ENCODE measurements around the gene SLC19A1. TPM values are rescaled to one million over a fixed set of nuclear protein-coding genes. Genes with fewer than 3 reads are reported as not detected.
A peak's percentile ranks its signal among the peaks of the same experiment; 100 is the strongest.

Gene SLC19A1
- total and polyA plus RNA-seq, 7 donors = 1.4 to 3.8 (median 2.3) TPM

DNA sequence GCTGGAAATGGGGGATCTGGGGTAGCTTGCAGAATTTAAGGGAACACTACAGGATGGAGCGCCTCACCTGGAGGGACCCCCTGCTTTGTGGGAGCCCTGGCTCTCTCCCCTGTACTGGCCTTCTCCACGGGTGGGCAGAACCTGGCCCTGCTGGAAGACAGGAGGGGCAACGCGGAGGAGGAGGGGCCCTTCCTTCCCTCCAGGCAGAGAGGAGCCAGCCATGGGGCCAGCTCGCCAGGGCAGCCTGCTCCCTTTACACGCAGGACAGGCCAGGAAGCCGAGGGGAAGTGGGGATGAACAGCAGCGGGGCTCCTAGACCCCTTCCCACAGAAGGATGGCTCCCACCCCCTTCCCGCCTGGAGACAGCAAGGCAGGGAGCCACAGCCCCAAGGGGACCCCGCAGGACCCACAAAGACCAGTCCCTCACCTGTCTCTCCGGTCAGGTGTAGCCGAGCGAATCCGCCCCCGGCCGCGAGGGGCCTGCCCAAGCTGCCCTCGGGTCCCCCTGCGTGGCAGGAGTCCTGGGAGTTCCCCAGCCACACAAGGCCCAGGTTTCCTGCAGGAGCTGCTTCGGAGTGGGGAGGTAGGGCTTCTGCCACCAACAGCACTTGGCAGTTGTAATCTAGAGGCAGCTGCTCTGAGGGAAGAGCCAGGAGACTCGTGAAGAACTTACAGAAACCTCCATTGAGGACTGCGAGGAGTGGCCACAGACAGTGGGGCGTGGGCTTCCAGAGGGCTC is 1.6 kb upstream of the SLC19A1 start:
- 69 to 76% (median 70%) methylated on average over 21 to 23 of the region's 23 CpGs for WGBS, 3 donors
- TF ChIP-seq, protein P1, sequence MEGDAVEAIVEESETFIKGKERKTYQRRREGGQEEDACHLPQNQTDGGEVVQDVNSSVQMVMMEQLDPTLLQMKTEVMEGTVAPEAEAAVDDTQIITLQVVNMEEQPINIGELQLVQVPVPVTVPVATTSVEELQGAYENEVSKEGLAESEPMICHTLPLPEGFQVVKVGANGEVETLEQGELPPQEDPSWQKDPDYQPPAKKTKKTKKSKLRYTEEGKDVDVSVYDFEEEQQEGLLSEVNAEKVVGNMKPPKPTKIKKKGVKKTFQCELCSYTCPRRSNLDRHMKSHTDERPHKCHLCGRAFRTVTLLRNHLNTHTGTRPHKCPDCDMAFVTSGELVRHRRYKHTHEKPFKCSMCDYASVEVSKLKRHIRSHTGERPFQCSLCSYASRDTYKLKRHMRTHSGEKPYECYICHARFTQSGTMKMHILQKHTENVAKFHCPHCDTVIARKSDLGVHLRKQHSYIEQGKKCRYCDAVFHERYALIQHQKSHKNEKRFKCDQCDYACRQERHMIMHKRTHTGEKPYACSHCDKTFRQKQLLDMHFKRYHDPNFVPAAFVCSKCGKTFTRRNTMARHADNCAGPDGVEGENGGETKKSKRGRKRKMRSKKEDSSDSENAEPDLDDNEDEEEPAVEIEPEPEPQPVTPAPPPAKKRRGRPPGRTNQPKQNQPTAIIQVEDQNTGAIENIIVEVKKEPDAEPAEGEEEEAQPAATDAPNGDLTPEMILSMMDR (IDR thresholded peaks at IDR 0.05) = no peak
- Histone ChIP-seq H3K9me3 (no peaks in the 10 kb centered on the region), H3K36me3 (ENCODE audit: insufficient read depth in 1 of 2, low read depth in 1 of 2) (no peaks in the 10 kb centered on the region), H3K27me3 (ENCODE audit: insufficient read depth in 3 of 3, low read length in 2 of 3) (no peaks in the 10 kb centered on the region), H3K4me1 (peaks cover 5% of the 10 kb centered on the region), H3K27ac (no peak overlapping the region), H3K4me3 (no peak overlapping the region)
- no peak for ATAC-seq
- intact Hi-C loops (cut with DNase I) = no loop called here
- peak in 1 of 2 donors; percentile 48 for DNase-seq

DNA sequence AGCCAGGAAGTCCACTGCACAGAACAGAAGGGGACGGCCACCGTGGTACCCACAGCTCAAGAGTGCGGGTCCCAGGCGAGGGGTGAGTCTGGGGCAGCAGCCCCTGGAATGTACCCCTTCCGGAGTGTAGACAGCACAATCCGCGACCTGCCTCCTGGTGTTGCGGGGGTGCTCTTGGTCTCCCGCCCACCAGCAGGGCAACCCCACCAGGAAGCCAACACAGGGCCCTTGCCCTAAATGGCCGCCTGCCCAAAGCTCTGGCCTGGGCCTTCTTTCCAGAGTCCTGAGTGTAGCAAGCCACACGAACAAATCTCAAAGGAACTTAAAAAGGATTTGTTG is 1.1 kb upstream of the SLC19A1 start:
- H3K27me3 ChIP-seq (ENCODE audit: insufficient read depth in 3 of 3, low read length in 2 of 3) = no peaks in the 10 kb centered on the region
- intact Hi-C loops (cut with DNase I) = no loop called here
- H3K4me1 ChIP-seq = peaks cover 5% of the 10 kb centered on the region
- WGBS, 3 donors = 85 to 91% (median 89%) methylated on average over 11 of the region's 11 CpGs
- TF ChIP-seq, protein P1 (IDR thresholded peaks at IDR 0.05) = no peak
- H3K27ac ChIP-seq = no peak overlapping the region
- ATAC-seq (peak in 1 of 4 donors; percentile 4), DNase-seq (no peak)
- no peaks in the 10 kb centered on the region for H3K9me3 ChIP-seq
- H3K36me3 ChIP-seq (ENCODE audit: insufficient read depth in 1 of 2, low read depth in 1 of 2) = no peaks in the 10 kb centered on the region
- H3K4me3 ChIP-seq = no peak overlapping the region

DNA sequence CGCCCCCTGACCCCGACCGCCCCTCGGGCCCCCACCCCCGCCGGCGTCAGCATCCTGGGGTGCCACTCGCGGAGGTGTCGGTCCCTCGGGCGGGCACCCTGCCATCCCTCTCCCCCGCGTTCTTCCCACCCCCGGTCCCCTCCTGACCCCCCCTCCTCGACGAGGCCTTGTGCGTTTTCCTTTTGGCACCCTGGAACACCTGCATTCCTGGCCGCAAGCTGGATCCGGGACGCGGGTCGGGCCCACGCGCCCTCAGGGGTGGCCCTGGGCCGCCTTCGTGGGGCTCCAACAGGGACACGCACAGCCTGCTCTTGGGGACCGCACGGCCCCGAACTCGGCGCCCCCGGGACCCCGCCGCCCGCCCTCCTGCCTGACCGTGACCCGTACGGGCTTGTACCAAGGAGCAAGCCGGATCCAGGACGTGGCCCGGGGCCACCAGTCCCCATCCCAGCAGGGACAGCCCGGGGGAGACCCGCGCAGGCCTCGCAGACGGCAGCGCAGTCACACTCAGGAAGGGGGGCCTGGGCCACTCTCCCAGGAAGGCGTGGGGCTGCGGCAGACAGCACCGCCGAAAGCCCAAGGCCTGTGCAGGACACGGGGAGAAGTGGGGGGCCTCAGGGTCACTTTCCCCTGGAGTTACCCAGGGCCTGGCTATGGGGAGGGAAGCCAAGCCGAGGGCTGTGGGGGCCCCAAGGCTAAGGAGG is 579 bp upstream of the SLC19A1 start:
- H3K9me3 ChIP-seq = no peaks in the 10 kb centered on the region
- no peaks in the 10 kb centered on the region for H3K27me3 ChIP-seq (ENCODE audit: insufficient read depth in 3 of 3, low read length in 2 of 3)
- intact Hi-C loops (cut with DNase I) = no loop called here
- 25 to 32% (median 26%) methylated on average over 40 to 55 of the region's 55 CpGs for WGBS, 3 donors
- no peaks in the 10 kb centered on the region for H3K36me3 ChIP-seq (ENCODE audit: insufficient read depth in 1 of 2, low read depth in 1 of 2)
- ATAC-seq (peak; percentile 5 to 23 (median 18)), DNase-seq (peak in 1 of 2 donors; percentile 66)
- TF ChIP-seq, protein P1 (IDR thresholded peaks at IDR 0.05) = no peak
- peak overlapping the region; percentile 72 for H3K4me3 ChIP-seq
- H3K27ac ChIP-seq = peak overlapping the region; percentile 30
- peaks cover 5% of the 10 kb centered on the region for H3K4me1 ChIP-seq

DNA sequence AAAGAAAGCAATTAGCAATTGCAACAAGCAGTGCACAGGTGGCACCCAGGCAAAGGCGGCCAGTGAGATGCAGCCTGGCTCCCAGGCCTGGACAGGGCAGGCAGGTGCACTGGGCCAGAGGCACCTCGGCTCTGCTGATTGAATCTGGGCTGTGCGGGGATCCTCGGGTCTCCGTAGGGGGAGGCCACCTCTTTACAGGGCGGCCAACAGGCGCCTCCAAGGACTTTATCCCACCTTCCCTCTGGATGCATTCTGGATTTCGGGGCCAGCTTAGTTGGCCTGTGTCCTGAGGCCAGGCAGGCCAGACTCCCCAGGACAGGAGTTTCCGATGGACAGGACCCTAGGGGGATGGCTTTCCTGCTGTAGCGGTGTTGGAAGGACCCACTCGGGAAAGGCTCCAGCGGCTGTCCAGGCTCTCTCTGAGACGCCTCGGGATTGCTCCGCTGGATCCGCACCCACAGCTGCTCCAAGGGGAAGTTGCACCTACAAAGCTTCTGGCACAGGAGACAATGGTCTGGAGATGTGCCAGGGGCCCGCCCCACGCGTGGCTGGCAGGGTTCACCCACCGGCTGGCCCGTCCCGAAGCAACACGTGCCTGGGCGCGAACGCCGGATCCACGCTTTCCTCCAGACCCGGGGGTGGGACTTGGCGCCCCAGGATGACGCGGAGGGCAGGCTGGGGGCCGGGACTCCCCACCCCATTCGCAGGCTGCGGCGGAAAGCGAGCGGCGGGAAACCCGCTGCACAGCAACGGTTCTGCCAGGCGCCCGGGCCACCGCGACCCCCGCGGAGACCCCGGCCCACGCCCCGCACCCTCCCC is 810 bp downstream of the SLC19A1 start:
- intact Hi-C loops (cut with DNase I) = no loop called here
- WGBS, 3 donors = 14 to 25% (median 24%) methylated on average over 32 to 50 of the region's 50 CpGs
- H3K27ac ChIP-seq = no peak overlapping the region

More for the DNA sequence above, 810 bp downstream of the SLC19A1 start:
- TF ChIP-seq, protein P1 (IDR thresholded peaks at IDR 0.05) = no peak
- peak overlapping the region; percentile 72 for H3K4me3 ChIP-seq
- no peaks in the 10 kb centered on the region for H3K9me3 ChIP-seq
- H3K4me1 ChIP-seq = peaks cover 5% of the 10 kb centered on the region
- no peaks in the 10 kb centered on the region for H3K36me3 ChIP-seq (ENCODE audit: insufficient read depth in 1 of 2, low read depth in 1 of 2)
- no peaks in the 10 kb centered on the region for H3K27me3 ChIP-seq (ENCODE audit: insufficient read depth in 3 of 3, low read length in 2 of 3)
- DNase-seq (peak; percentile 84 to 87), ATAC-seq (peak; percentile 31 to 76 (median 65))
